NCI-H2171 treated with DMSO at 0.1 percent for 48 hours (cell line): Measurements from ENCODE around the gene FAM161B.
"Not testable (repeated sequence)": the region's sequence is repeated elsewhere in the genome, so short reads cannot be mapped to it uniquely, and the experiment has no call there.

Source experiments
- DNase-seq: peaks from one replicate; lab custom pipeline; 2025; lab: John Stamatoyannopoulos, UW

FAM161B gene

GRCh38 chr14:73944432-73945158, 5.3 kb downstream of the FAM161B start:
- DNase-seq, result no peak

- no peak for DNase-seq
These were observed 6.8 kb downstream of the FAM161B start for GRCh38 chr14:73943083-73943482.

DNA sequence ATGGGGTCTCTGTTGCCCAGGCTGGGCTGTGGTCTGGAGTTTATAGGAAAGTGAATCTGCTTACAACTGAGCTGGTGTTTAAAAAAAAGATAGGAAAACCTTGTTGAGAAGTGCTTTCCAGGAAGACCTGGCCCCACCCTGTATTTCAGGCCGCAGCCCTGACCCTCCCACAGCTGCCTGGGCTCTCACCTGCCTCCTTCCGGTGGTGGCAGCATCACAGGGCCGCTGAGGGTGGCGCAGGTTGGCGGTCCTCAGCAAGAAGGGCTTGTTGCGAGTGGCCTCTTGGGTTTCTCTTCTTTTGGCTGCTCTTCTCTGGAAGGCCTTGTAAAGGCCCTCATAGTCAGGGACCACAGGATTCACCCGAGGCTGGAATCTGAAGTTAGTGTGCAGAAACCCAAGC, 7.7 kb downstream of the FAM161B start:
- DNase-seq, result no peak

- no peak for DNase-seq
These were observed 12.9 kb downstream of the FAM161B start for GRCh38 chr14:73937012-73937411.

DNA sequence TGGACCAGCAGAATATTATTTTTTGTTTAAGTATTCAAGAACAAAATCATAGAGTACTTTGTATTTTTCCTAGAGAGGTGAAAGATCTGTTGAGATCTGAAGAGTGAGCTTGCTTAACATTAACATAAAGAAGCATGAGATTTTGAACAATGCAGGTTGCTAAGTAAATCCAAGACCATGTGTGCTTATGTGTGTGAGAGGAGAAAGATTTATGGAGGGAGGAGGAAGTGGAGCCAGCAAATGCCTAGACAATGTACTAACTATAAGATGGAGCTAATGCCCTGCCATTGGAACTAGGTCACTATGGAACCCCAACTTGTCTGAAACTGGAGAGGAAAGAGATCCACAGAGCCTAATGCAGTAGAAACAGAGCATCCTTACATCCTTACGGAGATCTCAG, 13.3 kb downstream of the FAM161B start:
- no peak for DNase-seq

DNA sequence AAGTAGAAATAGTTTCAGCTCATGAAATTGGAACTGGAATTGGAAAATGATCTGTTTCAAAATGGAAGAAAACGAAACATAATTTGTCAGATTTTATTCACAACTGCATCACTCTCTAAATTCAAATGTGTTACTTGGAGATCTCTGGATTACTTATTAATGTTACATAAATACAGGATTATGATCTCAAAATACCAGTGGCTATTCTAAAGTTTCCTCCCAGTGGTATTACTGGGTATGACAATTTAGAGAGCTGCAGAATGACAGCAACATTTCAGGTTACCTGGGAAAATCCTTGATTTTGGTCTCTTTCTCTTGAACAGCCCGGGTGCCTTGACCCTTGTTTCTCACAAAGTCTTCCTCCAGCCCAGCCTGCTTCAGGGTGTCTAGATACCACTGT, 14.2 kb downstream of the FAM161B start:
- peak; percentile 3 for DNase-seq

DNA sequence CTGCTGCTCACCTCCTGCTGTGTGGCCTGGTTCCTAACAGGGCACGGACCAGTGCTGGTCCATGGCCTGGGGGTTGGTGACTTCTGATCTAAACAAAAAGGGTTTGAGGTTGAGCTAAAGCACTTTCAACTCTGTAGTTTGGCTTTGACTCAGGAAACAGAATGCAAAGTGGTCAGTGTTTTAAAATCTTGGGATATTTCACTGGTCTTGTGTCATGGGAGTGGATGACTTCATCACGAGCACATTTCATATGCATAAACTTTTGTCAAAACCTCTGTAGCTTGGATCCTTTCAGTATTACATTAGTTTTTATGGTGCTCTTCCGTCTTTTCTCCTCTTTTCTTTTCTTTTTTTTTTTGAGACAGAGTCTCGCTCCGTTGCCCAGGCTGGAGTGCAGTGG, 25.6 kb downstream of the FAM161B start:
- no peak for DNase-seq

- DNase-seq, result not testable (repeated sequence)
These were observed 30.4 kb downstream of the FAM161B start for GRCh38 chr14:73919457-73919856.

- DNase-seq, result no peak
These were observed 33.6 kb downstream of the FAM161B start for GRCh38 chr14:73916324-73916723.

- no peak for DNase-seq
These were observed 36.6 kb downstream of the FAM161B start for GRCh38 chr14:73913256-73913655.

DNA sequence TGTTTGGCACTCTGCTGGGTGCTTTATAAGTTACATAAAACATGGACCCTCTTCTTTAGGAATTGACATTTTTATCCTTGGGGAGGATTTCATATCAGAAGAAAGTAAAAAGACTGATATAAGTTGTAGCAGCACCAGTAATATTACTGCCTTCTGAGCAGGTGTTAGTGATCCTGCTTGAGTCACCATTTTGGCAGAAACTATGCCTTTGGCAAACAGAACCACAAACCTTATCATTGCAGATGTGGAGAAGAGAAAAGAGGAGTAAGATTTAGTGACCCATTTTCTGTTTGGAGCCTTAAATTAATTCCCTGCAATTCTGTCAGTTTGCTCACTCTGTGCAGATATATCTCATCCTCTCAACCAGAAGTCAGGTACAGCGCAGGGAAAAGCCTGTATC, 40.2 kb downstream of the FAM161B start:
- DNase-seq, result no peak

- no peak for DNase-seq
These were observed 46.9 kb downstream of the FAM161B start for GRCh38 chr14:73903028-73903427.

GRCh38 chr14:73896521-73896920, 53.4 kb downstream of the FAM161B start:
- DNase-seq, result no peak

GRCh38 chr14:73895939-73896338, 54.0 kb downstream of the FAM161B start:
- no peak for DNase-seq

- DNase-seq, result not testable (repeated sequence)
These were observed 55.7 kb downstream of the FAM161B start for GRCh38 chr14:73894180-73894687.

- DNase-seq, result no peak
These were observed 60.5 kb downstream of the FAM161B start for GRCh38 chr14:73889376-73889775.

DNA sequence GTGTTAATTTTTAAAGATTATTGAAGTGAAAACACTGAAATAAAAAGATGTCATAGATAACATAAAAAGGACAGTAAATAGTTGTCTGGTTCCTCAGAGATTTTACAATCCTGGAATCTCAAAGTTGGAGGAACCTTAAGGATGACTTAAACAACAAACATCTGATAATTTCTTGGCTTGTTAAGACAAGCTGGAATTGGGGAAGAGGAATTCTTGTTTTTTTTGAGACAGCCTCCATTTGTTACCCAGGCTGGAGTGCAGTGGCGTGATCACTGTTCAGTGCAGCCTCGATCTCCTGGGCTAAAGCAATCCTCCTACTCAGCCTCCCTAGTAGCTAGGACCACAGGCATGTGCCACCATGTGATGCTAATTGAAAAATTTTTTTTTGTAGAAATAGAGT, 60.9 kb downstream of the FAM161B start:
- DNase-seq, result no peak

DNA sequence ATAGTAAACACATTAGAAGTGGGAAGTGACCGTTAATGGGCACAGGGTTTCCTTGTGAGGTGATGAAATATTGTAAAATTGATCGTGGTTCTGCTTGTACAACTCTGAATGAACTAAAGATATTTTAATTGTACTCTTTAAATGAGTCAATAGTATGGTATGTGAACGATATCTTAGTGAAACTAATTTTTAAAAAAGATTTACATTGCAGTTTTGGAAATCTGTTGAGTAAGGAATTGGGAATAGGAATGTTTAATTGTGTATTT, 61.5 kb downstream of the FAM161B start:
- no peak for DNase-seq

DNA sequence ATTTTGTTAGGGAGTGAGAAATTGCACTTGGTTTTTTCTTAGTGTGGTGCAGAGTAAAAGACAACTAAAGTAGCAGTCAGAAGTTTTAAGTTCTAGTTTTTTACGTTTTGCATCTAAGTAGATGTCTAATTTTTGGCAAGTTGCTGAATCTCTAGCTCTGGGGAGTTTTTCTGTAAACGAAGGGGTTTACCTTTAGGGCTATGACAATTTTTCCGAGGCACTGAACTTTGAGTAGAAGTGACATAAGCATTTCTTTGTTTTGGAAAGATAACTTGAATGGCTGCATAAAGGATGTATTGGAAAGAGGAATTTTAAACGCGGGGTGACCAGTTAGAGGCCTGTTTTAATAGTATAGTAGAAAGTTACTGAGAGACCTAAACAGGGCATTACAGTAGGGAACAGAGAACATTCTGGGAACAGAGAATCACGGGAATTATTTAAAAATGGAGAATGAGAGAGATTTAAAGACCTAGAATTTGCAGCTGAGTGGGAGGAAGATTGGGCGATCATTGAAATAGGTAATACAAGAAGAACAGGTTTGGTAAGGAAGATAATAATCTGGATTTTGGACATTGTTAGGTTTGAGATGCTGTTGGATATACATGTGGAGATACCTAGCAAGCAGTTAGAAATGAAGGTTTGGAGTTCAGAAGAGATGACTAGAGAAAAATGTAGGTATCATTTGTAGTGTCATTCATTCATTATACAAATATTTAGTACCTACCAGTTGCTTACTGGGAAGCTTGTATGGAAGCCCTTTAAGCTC, 62.0 kb downstream of the FAM161B start:
- DNase-seq, result no peak

DNA sequence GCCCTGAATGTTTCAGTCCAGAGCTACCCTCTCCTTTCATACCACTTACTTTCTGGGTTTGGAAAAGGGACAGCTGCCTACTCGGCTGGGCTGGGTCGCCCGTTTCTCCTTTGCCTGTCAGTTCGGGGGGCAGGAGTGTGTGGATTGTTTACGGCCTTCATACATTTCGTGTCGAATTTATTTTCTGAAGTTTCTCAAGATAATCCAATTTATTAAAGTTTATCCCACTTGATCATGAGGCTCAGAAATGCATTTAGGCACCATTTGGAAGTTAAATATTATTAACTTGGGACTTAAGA, 62.6 kb downstream of the FAM161B start:
- no peak for DNase-seq

DNA sequence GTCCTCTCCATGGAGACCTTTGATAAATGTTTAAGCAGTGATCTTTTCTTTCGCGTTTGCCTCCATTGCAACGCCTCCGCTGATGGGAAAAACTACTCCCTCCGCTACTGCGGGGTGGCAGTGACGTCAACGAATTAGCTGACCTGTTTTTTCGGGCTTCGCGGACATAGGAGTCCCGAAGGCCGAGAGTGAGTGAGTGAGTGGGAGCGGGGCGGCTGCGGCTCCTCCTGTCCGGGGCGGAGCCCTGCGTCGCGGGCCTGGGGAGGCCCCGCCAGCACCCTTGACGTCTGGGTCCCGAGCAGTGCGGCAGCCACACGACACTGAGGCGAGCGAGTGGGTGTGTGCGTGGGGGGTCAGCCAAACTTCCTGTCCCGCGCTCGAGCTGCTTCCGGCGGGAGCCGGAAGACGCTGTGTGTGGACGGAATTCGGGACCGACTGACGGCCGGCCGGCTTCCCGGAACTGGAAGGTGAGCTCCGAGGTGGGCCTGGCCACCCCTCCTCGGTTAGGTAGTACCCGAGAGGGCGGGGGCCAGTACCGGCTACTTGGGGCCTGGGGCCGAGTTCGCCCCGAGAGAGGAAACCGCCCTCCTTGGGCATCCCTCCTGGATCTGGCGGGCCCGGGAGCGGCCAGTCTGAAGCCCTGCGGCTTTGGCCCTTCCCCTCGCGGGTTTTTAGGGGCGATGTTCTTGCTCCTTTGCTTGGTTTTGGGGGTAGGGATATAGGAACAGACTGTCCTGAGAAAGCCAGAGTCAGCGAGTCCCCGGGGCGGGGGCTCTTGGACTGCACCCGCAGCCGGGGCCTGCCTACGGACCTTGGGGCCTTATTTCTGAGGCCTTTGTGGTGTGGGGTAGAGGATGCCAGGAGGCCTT, 63.2 kb downstream of the FAM161B start, which contains the start of gene ZNF410:
Gene ZNF410 (plus strand): TSS at position 411 of the 869 bp plus-strand sequence. CDS start 5,317 bp downstream, outside the sequence.
- peak; percentile 97 for DNase-seq

GRCh38 chr14:73884438-73885190, 65.3 kb downstream of the FAM161B start:
- DNase-seq, result no peak
